Calu3 (cell line): ENCODE results near the gene GALNS. TPM values are rescaled to one million over a fixed set of nuclear protein-coding genes. Genes with fewer than 3 reads are reported as not detected.
"Not testable (repeated sequence)": the region's sequence is repeated elsewhere in the genome, so short reads cannot be mapped to it uniquely, and the experiment has no call there.

Source experiments
- BruUV-seq: library from RNA; stranded (reverse); fragments of 400-500 nt; replicated peaks from 2 replicates; lab custom pipeline; 2021; lab: Mats Ljungman, UMichigan
- CTCF ChIA-PET: fragments of 300-600 bp; sonication (Branson Sonifier 250); formaldehyde crosslinking; loops from one replicate; lab custom pipeline; 2022; ENCODE audit warnings: antibody characterized with exemption; lab: Charles Lee
- DNase-seq: peaks from one replicate; pipeline ENCODE4 v3.0.0; 2022
- H3K27ac Mint-ChIP-seq: one replicate; pipeline ENCODE4 v1.8.0; 2022; ENCODE audit warnings: mixed read lengths; ENCODE audit not compliant: unreplicated experiment
- H3K27me3 Mint-ChIP-seq: one replicate; pipeline ENCODE4 v1.8.0; 2022; ENCODE audit warnings: mixed read lengths; ENCODE audit not compliant: unreplicated experiment
- H3K36me3 Mint-ChIP-seq: one replicate; pipeline ENCODE4 v1.8.0; 2022; ENCODE audit warnings: mild to moderate bottlenecking, moderate library complexity, mixed read lengths; ENCODE audit not compliant: insufficient read depth, unreplicated experiment
- H3K4me1 Mint-ChIP-seq: one replicate; pipeline ENCODE4 v1.8.0; 2022; ENCODE audit warnings: mild to moderate bottlenecking, low read depth, mixed read lengths; ENCODE audit not compliant: unreplicated experiment
- H3K4me3 Mint-ChIP-seq: one replicate; pipeline ENCODE4 v1.8.0; 2022; ENCODE audit warnings: mild to moderate bottlenecking, low read depth, moderate library complexity, mixed read lengths; ENCODE audit not compliant: unreplicated experiment
- H3K9me3 Mint-ChIP-seq: one replicate; pipeline ENCODE4 v1.8.0; 2022; ENCODE audit warnings: low read depth, mixed read lengths; ENCODE audit not compliant: unreplicated experiment
- CTCF ChIP-seq: fragments of 200-600 bp; IDR thresholded peaks from one replicate; pipeline ENCODE4 v1.8.0; 2022; ENCODE audit warnings: antibody characterized with exemption; ENCODE audit not compliant: unreplicated experiment
- intact Hi-C: fragments of 100-400 bp; cut with micrococcal nuclease; formaldehyde crosslinking; loops from one replicate; pipeline ENCODE4 v1.10.0; 2022; ENCODE audit not compliant: unreplicated experiment
- total RNA-seq: library from RNA; stranded (reverse); gene quantifications from 2 replicates; pipeline ENCODE4 v1.2.3, GENCODE V29; 2022

The GALNS gene
- total RNA-seq, 1 experiment from 2014 or later: 50.4 TPM

- no peak overlapping the region for H3K27ac Mint-ChIP-seq
- H3K4me3 Mint-ChIP-seq: no peak overlapping the region
- H3K36me3 Mint-ChIP-seq: peaks cover 4% of the 10 kb centered on the region
- intact Hi-C loops: no loop called here
- DNase-seq: no peak
- H3K27me3 Mint-ChIP-seq: peaks cover 86% of the 10 kb centered on the region
- no peak for TF ChIP-seq CTCF
- no peaks in the 10 kb centered on the region for H3K4me1 Mint-ChIP-seq
- H3K9me3 Mint-ChIP-seq: peaks cover 1% of the 10 kb centered on the region
- BruUV-seq: no TSS peak
- CTCF ChIA-PET: no interaction called here
Measured at GRCh38 chr16:88894681-88895300, 38.0 kb upstream of the GALNS start.

- H3K4me1 Mint-ChIP-seq, H3K27ac Mint-ChIP-seq, intact Hi-C loops, H3K9me3 Mint-ChIP-seq, DNase-seq, CTCF ChIA-PET, BruUV-seq, H3K4me3 Mint-ChIP-seq, H3K36me3 Mint-ChIP-seq: not testable (repeated sequence)
- H3K27me3 Mint-ChIP-seq: peaks cover 86% of the 10 kb centered on the region
Measured at GRCh38 chr16:88894266-88894665, 37.5 kb upstream of the GALNS start.

- no peak for DNase-seq
- no peak for TF ChIP-seq CTCF
- H3K27ac Mint-ChIP-seq: no peak overlapping the region
- peaks cover 2% of the 10 kb centered on the region for H3K9me3 Mint-ChIP-seq
- intact Hi-C loops: no loop called here
- no TSS peak for BruUV-seq
- peaks cover 78% of the 10 kb centered on the region for H3K27me3 Mint-ChIP-seq
- H3K4me1 Mint-ChIP-seq: no peaks in the 10 kb centered on the region
- H3K36me3 Mint-ChIP-seq: peaks cover 10% of the 10 kb centered on the region
- CTCF ChIA-PET: no interaction called here
- no peak overlapping the region for H3K4me3 Mint-ChIP-seq
Measured at GRCh38 chr16:88893127-88893968, 36.6 kb upstream of the GALNS start.

- BruUV-seq: no TSS peak
- Mint-ChIP-seq H3K36me3 (peaks cover 10% of the 10 kb centered on the region), H3K4me3 (no peak overlapping the region), H3K9me3 (peaks cover 2% of the 10 kb centered on the region), H3K27ac (no peak overlapping the region), H3K27me3 (peaks cover 66% of the 10 kb centered on the region), H3K4me1 (no peaks in the 10 kb centered on the region)
- TF ChIP-seq CTCF: no peak
- CTCF ChIA-PET: no interaction called here
- intact Hi-C loops: no loop called here
- DNase-seq: no peak
Measured at GRCh38 chr16:88892065-88892464, 35.3 kb upstream of the GALNS start.
